Neural progenitor cell (in vitro differentiated cells): ENCODE results near the gene UBL4B.

Experiments used
- EZH2 ChIP-seq: fragments of 200-600 bp; sonication (generic); IDR thresholded peaks from 2 replicates; pipeline ENCODE4 v1.6.1; 2017; ENCODE audit warnings: antibody characterized with exemption, mild to moderate bottlenecking, moderate library complexity
- EZH2phosphoT487 ChIP-seq: fragments of 200-600 bp; sonication (generic); IDR thresholded peaks from 2 replicates; pipeline ENCODE4 v1.6.1; 2017; ENCODE audit warnings: antibody characterized with exemption
- TF ChIP-seq, protein P1 (sequence below): fragments of 200-600 bp; sonication (generic); IDR thresholded peaks from 2 replicates; pipeline ENCODE4 v1.5.1; 2017; ENCODE audit warnings: antibody characterized with exemption, mild to moderate bottlenecking

DNA sequence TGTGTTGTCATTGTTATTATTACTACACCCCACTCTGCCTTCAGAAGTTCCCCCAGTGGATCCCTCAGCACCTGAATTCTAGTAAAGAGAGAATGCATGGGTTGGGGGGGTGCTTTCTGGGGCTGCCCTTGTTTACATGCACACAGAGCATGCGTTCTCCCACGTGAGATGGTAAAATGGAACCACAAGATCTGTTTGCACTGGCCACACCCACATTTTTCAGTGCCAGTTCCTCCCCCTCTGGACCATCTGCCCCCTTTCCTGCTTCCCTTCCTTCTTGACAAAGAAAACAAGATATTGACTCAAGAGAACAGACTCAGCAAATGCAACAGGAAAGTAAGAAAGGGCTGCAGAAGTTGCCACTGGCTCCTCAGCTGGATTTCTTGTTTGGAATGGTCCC lies 46.9 kb downstream of the UBL4B start:
- TF ChIP-seq, protein P1, sequence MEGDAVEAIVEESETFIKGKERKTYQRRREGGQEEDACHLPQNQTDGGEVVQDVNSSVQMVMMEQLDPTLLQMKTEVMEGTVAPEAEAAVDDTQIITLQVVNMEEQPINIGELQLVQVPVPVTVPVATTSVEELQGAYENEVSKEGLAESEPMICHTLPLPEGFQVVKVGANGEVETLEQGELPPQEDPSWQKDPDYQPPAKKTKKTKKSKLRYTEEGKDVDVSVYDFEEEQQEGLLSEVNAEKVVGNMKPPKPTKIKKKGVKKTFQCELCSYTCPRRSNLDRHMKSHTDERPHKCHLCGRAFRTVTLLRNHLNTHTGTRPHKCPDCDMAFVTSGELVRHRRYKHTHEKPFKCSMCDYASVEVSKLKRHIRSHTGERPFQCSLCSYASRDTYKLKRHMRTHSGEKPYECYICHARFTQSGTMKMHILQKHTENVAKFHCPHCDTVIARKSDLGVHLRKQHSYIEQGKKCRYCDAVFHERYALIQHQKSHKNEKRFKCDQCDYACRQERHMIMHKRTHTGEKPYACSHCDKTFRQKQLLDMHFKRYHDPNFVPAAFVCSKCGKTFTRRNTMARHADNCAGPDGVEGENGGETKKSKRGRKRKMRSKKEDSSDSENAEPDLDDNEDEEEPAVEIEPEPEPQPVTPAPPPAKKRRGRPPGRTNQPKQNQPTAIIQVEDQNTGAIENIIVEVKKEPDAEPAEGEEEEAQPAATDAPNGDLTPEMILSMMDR: no peak
- TF ChIP-seq EZH2 (no peak), EZH2phosphoT487 (no peak)
